ENCODE data around the gene DPEP1.

DPEP1 gene

DNA sequence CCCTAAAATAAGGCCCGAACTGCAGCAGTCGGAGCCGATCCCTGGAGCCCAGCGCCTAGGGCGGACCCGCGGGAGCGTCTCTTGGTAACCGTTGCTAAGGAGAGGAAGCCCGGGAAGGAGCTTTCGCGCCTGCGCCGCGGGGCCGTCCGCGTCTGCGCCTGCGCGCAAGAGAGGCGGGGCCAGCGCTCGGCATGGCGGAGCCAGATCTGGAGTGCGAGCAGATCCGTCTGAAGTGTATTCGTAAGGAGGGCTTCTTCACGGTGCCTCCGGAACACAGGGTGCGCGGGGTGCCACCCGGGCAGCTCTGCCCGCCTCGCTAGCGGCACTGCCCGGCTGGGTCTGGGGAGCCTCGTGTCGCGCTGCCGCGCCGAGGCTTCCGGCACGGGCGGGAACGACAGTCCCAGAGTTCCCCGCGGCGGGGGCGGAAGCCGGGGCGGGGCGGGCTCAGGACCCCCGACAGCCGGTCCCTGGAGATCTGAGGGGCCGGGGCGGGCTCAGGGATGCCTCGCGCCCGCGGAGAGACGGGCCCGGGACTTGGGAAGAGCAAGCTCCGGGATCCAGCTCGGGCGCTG lies 73.2 kb downstream of the DPEP1 start, which contains the start of gene CDK10:
CDK10 (plus strand) TSS at position 170 of the 572 bp plus-strand sequence; CDS start at position 192, 22 bp downstream.
- peak; percentile 83 for DNase-seq (ENCODE audit: low read depth in 2 of 2)

GRCh38 chr16:89687092-89687940 lies 73.9 kb downstream of the DPEP1 start:
- no peak for DNase-seq (ENCODE audit: low read depth in 2 of 2)
